WI38 (cell line): ENCODE results near the gene HTR2B.

Experiments used
- H3K4me3 ChIP-seq: 2 replicates; pipeline ENCODE4 v1.5.1; 2011; ENCODE audit warnings: low read depth, mild to moderate bottlenecking, control low read depth, low read length
- CTCF ChIP-seq: IDR thresholded peaks from 2 replicates; pipeline ENCODE4 v1.5.1; 2012; ENCODE audit warnings: low read depth, mild to moderate bottlenecking, control low read depth, low read length

The HTR2B gene

GRCh38 chr2:231124838-231125568 lies at the start of gene HTR2B:
Gene HTR2B (minus strand): TSS chr2:231125042. CDS start chr2:231123764, 1,278 bp downstream.
- peak within 1 kb of the TSS; percentile 25; the same call in 1 of the 2 replicates for H3K4me3 ChIP-seq
- TF ChIP-seq CTCF = no peak

- H3K4me3 ChIP-seq = no peak overlapping the region
- no peak for TF ChIP-seq CTCF
Measured at GRCh38 chr2:231174211-231174651, 49.4 kb upstream of the HTR2B start.

- no peak overlapping the region for H3K4me3 ChIP-seq
- TF ChIP-seq CTCF = no peak
Measured at GRCh38 chr2:231172025-231172424, 47.2 kb upstream of the HTR2B start.

GRCh38 chr2:231170055-231170454 lies 45.2 kb upstream of the HTR2B start:
- TF ChIP-seq CTCF = no peak
- no peak overlapping the region for H3K4me3 ChIP-seq

- TF ChIP-seq CTCF = no peak
- no peak overlapping the region for H3K4me3 ChIP-seq
Measured at GRCh38 chr2:231169488-231169887, 44.6 kb upstream of the HTR2B start.

GRCh38 chr2:231168460-231169139 lies 43.8 kb upstream of the HTR2B start:
- TF ChIP-seq CTCF = no peak

More at GRCh38 chr2:231168460-231169139, 43.8 kb upstream of the HTR2B start:
- H3K4me3 ChIP-seq = no peak overlapping the region
